ENCODE measurements around the gene ANKS4B. TPM values are rescaled to one million over a fixed set of nuclear protein-coding genes. Genes with fewer than 3 reads are reported as not detected.
A peak's percentile ranks its signal among the peaks of the same experiment; 100 is the strongest.
"Not testable (repeated sequence)": the region's sequence is repeated elsewhere in the genome, so short reads cannot be mapped to it uniquely, and the experiment has no call there.

ANKS4B gene
- polyA plus RNA-seq, 3 donors, result not detected

DNA sequence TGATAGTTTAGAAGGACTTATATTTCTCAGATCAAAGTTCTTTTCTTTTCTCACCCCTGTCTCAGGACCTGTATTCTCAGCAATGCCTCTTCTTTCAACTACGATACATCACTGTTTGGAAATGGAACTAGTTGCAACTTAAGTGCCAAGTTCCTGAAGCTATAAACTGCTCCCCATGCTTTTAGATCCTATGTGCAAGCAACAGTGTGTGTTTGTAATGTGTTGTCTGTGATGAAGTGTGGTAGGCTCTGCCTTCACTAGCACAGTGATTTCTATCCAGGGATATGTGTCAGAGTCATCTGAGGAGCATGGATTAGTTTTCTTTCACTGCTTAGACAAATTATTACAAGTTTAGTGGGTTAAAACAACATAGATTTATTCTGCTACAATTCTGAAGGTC, 40.5 kb upstream of the ANKS4B start:
- TF ChIP-seq, protein P1, sequence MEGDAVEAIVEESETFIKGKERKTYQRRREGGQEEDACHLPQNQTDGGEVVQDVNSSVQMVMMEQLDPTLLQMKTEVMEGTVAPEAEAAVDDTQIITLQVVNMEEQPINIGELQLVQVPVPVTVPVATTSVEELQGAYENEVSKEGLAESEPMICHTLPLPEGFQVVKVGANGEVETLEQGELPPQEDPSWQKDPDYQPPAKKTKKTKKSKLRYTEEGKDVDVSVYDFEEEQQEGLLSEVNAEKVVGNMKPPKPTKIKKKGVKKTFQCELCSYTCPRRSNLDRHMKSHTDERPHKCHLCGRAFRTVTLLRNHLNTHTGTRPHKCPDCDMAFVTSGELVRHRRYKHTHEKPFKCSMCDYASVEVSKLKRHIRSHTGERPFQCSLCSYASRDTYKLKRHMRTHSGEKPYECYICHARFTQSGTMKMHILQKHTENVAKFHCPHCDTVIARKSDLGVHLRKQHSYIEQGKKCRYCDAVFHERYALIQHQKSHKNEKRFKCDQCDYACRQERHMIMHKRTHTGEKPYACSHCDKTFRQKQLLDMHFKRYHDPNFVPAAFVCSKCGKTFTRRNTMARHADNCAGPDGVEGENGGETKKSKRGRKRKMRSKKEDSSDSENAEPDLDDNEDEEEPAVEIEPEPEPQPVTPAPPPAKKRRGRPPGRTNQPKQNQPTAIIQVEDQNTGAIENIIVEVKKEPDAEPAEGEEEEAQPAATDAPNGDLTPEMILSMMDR (IDR thresholded peaks at IDR 0.05), result no peak
- H3K36me3 Mint-ChIP-seq, result no peaks in the 10 kb centered on the region
- Histone ChIP-seq H3K9me3 (replicated peaks in 1 of 2; ENCODE audit: control insufficient read depth in 1 of 2, insufficient read depth in 1 of 2, low read length in 2 of 2) (peaks cover 0 to 5% of the 10 kb centered on the region in 2 donors), H3K79me2 (ENCODE audit: insufficient read depth, low read length) (no peaks in the 10 kb centered on the region), H3K4me2 (replicated peaks; ENCODE audit: extremely low read depth, low read length, poor library complexity, severe bottlenecking) (no peak overlapping the region), H4K20me1 (ENCODE audit: insufficient read depth, low read length) (no peaks in the 10 kb centered on the region), H2AFZ (ENCODE audit: insufficient read depth, low read depth, low read length, poor library complexity, severe bottlenecking) (no peak overlapping the region), H3K27ac (ENCODE audit: low read depth in 1 of 2, low read length in 2 of 2) (no peak overlapping the region), H3K4me1 (ENCODE audit: control insufficient read depth in 1 of 2, insufficient read depth in 2 of 2, low read length in 2 of 2) (peaks cover 4 to 5% of the 10 kb centered on the region in 2 donors), H3K9ac (ENCODE audit: insufficient read depth, low read length, poor library complexity, severe bottlenecking) (no peak overlapping the region), H3K27me3 (ENCODE audit: control insufficient read depth in 2 of 2, insufficient read depth in 2 of 2, low read length in 2 of 2) (peaks cover 2% of the 10 kb centered on the region in 2 donors), H3K36me3 (replicated peaks in 1 of 2; ENCODE audit: control insufficient read depth in 1 of 2, insufficient read depth in 2 of 2, low read length in 2 of 2) (no peaks in the 10 kb centered on the region), H3K4me3 (replicated peaks in 1 of 3; ENCODE audit: low read depth in 2 of 3, low read length in 3 of 3) (no peak overlapping the region)
- H3K27ac Mint-ChIP-seq, result no peak overlapping the region
- intact Hi-C loops (cut with micrococcal nuclease), result loop anchor here in 1 of 2 donors (10.0 kb wide), 1 partner anchor 382 kb away; no protein-coding TSS in a partner anchor
- DNase-seq, result no peak
- H3K4me3 Mint-ChIP-seq, result peak overlapping the region in 1 of 2 donors; percentile 3
- WGBS (ENCODE audit: insufficient coverage), result no CpG with 5 or more reads among the region's 1 CpG
- H3K9me3 Mint-ChIP-seq, result peaks cover 0 to 11% (median 3%) of the 10 kb centered on the region in 7 donors
- peaks cover 10 to 18% (median 11%) of the 10 kb centered on the region in 3 donors for H3K27me3 Mint-ChIP-seq (ENCODE audit: low read depth in 3 of 3)
- H3K4me1 Mint-ChIP-seq, result peaks cover 14% of the 10 kb centered on the region

DNA sequence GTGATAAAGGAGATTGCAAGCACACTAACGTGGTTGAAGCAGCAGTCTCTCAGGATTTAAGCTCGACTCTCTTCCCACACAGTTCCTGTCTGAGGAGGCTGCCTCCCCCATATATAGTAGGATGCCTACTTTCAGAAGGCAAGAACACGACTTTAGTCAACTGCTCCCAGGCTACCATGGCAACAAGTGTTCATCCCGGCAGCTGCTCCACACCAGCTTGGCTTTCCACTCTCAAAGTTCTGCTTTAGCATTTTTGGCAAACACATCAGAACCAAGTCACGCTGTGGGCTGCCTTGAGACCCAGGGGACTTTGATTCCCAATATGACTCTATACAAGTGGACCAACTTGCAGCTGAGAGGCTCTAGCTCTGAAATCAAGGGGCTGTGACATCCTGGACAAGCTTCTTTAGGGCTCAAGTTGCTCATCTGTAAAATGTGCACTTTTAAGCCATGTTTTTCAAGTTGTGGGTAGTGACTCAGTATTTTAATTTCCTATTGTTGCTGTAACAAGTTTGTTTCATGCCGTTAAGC, 38.7 kb upstream of the ANKS4B start:
- Mint-ChIP-seq H3K4me1 (peaks cover 7% of the 10 kb centered on the region), H3K9me3 (peaks cover 0 to 11% (median 3%) of the 10 kb centered on the region in 7 donors), H3K4me3 (no peak overlapping the region), H3K27ac (peak overlapping the region in 1 of 7 donors; percentile 19), H3K36me3 (no peaks in the 10 kb centered on the region), H3K27me3 (ENCODE audit: low read depth in 3 of 3) (peaks cover 1 to 23% (median 15%) of the 10 kb centered on the region in 3 donors)
- H4K20me1 ChIP-seq (ENCODE audit: insufficient read depth, low read length), result no peaks in the 10 kb centered on the region
- H2AFZ ChIP-seq (ENCODE audit: insufficient read depth, low read depth, low read length, poor library complexity, severe bottlenecking), result no peak overlapping the region
- no peaks in the 10 kb centered on the region for H3K4me1 ChIP-seq (ENCODE audit: control insufficient read depth in 1 of 2, insufficient read depth in 2 of 2, low read length in 2 of 2)
- H3K4me3 ChIP-seq (replicated peaks in 1 of 3; ENCODE audit: low read depth in 2 of 3, low read length in 3 of 3), result no peak overlapping the region
- peaks cover 0 to 5% of the 10 kb centered on the region in 2 donors for H3K9me3 ChIP-seq (replicated peaks in 1 of 2; ENCODE audit: control insufficient read depth in 1 of 2, insufficient read depth in 1 of 2, low read length in 2 of 2)
- no peak overlapping the region for H3K27ac ChIP-seq (ENCODE audit: low read depth in 1 of 2, low read length in 2 of 2)
- H3K27me3 ChIP-seq (ENCODE audit: control insufficient read depth in 2 of 2, insufficient read depth in 2 of 2, low read length in 2 of 2), result peaks cover 0 to 2% of the 10 kb centered on the region in 2 donors
- no peak overlapping the region for H3K9ac ChIP-seq (ENCODE audit: insufficient read depth, low read length, poor library complexity, severe bottlenecking)
- H3K36me3 ChIP-seq (replicated peaks in 1 of 2; ENCODE audit: control insufficient read depth in 1 of 2, insufficient read depth in 2 of 2, low read length in 2 of 2), result no peaks in the 10 kb centered on the region
- intact Hi-C loops (cut with micrococcal nuclease), result loop anchor here in 1 of 2 donors (10.0 kb wide), 1 partner anchor 380 kb away; no protein-coding TSS in a partner anchor
- H3K4me2 ChIP-seq (replicated peaks; ENCODE audit: extremely low read depth, low read length, poor library complexity, severe bottlenecking), result no peak overlapping the region
- WGBS (ENCODE audit: insufficient coverage), result 64% methylated on average over 4 of the region's 6 CpGs
- DNase-seq, result no peak
- TF ChIP-seq, protein P1 (IDR thresholded peaks at IDR 0.05), result no peak
- no peaks in the 10 kb centered on the region for H3K79me2 ChIP-seq (ENCODE audit: insufficient read depth, low read length)

DNA sequence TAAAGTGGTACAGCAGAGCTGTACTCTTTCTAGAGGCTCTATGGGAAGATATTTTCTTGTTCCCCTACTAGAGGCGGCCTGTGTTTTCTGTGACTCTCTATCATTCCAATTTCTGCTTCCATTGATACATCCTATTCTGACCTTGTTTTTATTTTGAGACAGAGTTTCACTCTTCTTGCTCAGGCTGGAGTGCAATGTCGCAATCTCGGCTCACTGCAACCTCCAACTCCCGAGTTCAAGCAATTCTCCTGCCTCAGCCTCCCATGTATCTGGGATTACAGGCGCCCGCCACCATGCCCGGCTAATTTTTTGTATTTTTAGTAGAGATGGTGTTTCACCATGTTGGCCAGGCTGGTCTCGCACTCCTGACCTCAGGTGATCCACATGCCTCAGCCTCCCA, 38.2 kb upstream of the ANKS4B start:
- WGBS (ENCODE audit: insufficient coverage), result 80% methylated on average over 2 of the region's 8 CpGs
- H3K4me2 ChIP-seq (replicated peaks; ENCODE audit: extremely low read depth, low read length, poor library complexity, severe bottlenecking); DNase-seq; H3K9ac ChIP-seq (ENCODE audit: insufficient read depth, low read length, poor library complexity, severe bottlenecking); H3K27me3 ChIP-seq (ENCODE audit: control insufficient read depth in 2 of 2, insufficient read depth in 2 of 2, low read length in 2 of 2); H3K9me3 ChIP-seq (replicated peaks in 1 of 2; ENCODE audit: control insufficient read depth in 1 of 2, insufficient read depth in 1 of 2, low read length in 2 of 2); H3K36me3 ChIP-seq (replicated peaks in 1 of 2; ENCODE audit: control insufficient read depth in 1 of 2, insufficient read depth in 2 of 2, low read length in 2 of 2); H3K4me3 Mint-ChIP-seq; H3K27ac ChIP-seq (ENCODE audit: low read depth in 1 of 2, low read length in 2 of 2); H3K36me3 Mint-ChIP-seq; H3K4me3 ChIP-seq (replicated peaks in 1 of 3; ENCODE audit: low read depth in 2 of 3, low read length in 3 of 3); H4K20me1 ChIP-seq (ENCODE audit: insufficient read depth, low read length); H3K4me1 ChIP-seq (ENCODE audit: control insufficient read depth in 1 of 2, insufficient read depth in 2 of 2, low read length in 2 of 2); H2AFZ ChIP-seq (ENCODE audit: insufficient read depth, low read depth, low read length, poor library complexity, severe bottlenecking); H3K79me2 ChIP-seq (ENCODE audit: insufficient read depth, low read length); H3K27ac Mint-ChIP-seq; H3K4me1 Mint-ChIP-seq: not testable (repeated sequence)
- peaks cover 0 to 11% (median 0%) of the 10 kb centered on the region in 7 donors for H3K9me3 Mint-ChIP-seq
- intact Hi-C loops (cut with micrococcal nuclease), result loop anchor here in 1 of 2 donors (10.0 kb wide), 1 partner anchor 379 kb away; no protein-coding TSS in a partner anchor
- H3K27me3 Mint-ChIP-seq (ENCODE audit: low read depth in 3 of 3), result peaks cover 1 to 23% (median 15%) of the 10 kb centered on the region in 3 donors

Data from CD14-positive monocyte (primary cell).